Tibial nerve (tissue), 4 donors: Measurements from ENCODE around the gene PAX8.

Experiments
- CTCF ChIP-seq, 5 experiments: fragments of 200-600 bp in 3 of 5; fragments of 450-650 bp in 2 of 5; sonication (generic) in 3 of 5; IDR thresholded peaks; one replicate each; pipeline ENCODE4 v1.5.1; 2016 to 2019; ENCODE audit warnings: antibody characterized with exemption in 5 of 5, mild to moderate bottlenecking in 3 of 5, moderate library complexity in 2 of 5
- EP300 ChIP-seq, 2 donors: sonication (generic); formaldehyde crosslinking; IDR thresholded peaks; one replicate each; pipeline ENCODE4 v1.6.1; 2017; ENCODE audit warnings: antibody characterized with exemption in 2 of 2, mild to moderate bottlenecking in 1 of 2
- POLR2A ChIP-seq, 2 donors: fragments of 450-650 bp; IDR thresholded peaks; one replicate each; pipeline ENCODE4 v1.6.1; 2017; ENCODE audit warnings: antibody characterized with exemption in 2 of 2, mild to moderate bottlenecking in 2 of 2, moderate library complexity in 2 of 2

GRCh38 chr2:113240150-113240914, 38.4 kb downstream of the PAX8 start:
- TF ChIP-seq CTCF (IDR thresholded peaks at IDR 0.05), result no peak
- no peak for TF ChIP-seq POLR2A (IDR thresholded peaks at IDR 0.05)
- peak; percentile 73 to 85 for TF ChIP-seq EP300 (IDR thresholded peaks at IDR 0.05)
